PC-9 (cell line): ENCODE measurements around the gene ANKRD35. TPM values are rescaled to one million over a fixed set of nuclear protein-coding genes. Genes with fewer than 3 reads are reported as not detected.

Source experiments
- BruUV-seq: library from RNA; stranded (reverse); fragments of 400-500 nt; replicated peaks from 2 replicates; lab custom pipeline; 2021; lab: Mats Ljungman, UMichigan
- CTCF ChIA-PET: fragments of 300-600 bp; sonication (Branson Sonifier 250); formaldehyde crosslinking; loops from one replicate; lab custom pipeline; 2022; ENCODE audit warnings: antibody characterized with exemption; lab: Charles Lee
- POLR2A ChIA-PET: fragments of 300-600 bp; sonication (Branson Sonifier 250); formaldehyde crosslinking; loops from one replicate; lab custom pipeline; 2022; ENCODE audit warnings: antibody characterized with exemption; ENCODE audit not compliant: unreplicated experiment; lab: Charles Lee
- DNase-seq, 2 experiments: peaks; one replicate each; pipeline versions ENCODE4 v3.0.0 to v3.0.0-alpha.2; 2015 to 2022; ENCODE audit warnings: mixed read lengths in 1 of 2
- H2AFZ ChIP-seq: fragments of 200-600 bp; sonication (generic); 2 replicates; pipeline ENCODE4 v1.8.1; 2017; ENCODE audit warnings: antibody characterized with exemption
- H3F3A ChIP-seq: fragments of 200-600 bp; sonication (generic); 2 replicates; pipeline ENCODE4 v1.8.1; 2017; ENCODE audit warnings: antibody characterized with exemption, mild to moderate bottlenecking, low read depth; ENCODE audit not compliant: insufficient read depth
- H3K27ac ChIP-seq: fragments of 200-600 bp; sonication (generic); 2 replicates; pipeline ENCODE4 v1.6.1; 2016; ENCODE audit warnings: mixed run types
- H3K27me3 ChIP-seq: fragments of 200-600 bp; sonication (generic); 2 replicates; pipeline ENCODE4 v1.6.1; 2016; ENCODE audit warnings: low read depth, mixed run types; ENCODE audit not compliant: insufficient read depth
- H3K36me3 ChIP-seq: fragments of 200-600 bp; sonication (generic); 2 replicates; pipeline ENCODE4 v1.6.1; 2016; ENCODE audit warnings: low read depth, mixed run types
- H3K4me1 ChIP-seq: fragments of 200-600 bp; sonication (generic); replicated peaks from 2 replicates; pipeline ENCODE4 v1.6.1; 2016; ENCODE audit warnings: mixed run types; ENCODE audit not compliant: insufficient read depth
- H3K4me2 ChIP-seq: fragments of 200-600 bp; sonication (generic); 2 replicates; pipeline ENCODE4 v1.6.1; 2017; ENCODE audit warnings: mixed run types
- H3K4me3 ChIP-seq: fragments of 200-600 bp; sonication (generic); 2 replicates; pipeline ENCODE4 v1.6.1; 2016; ENCODE audit warnings: mixed run types
- H3K79me2 ChIP-seq: fragments of 200-600 bp; sonication (generic); 2 replicates; pipeline ENCODE4 v1.6.1; 2017; ENCODE audit warnings: low read depth, mixed run types
- H3K9me2 ChIP-seq: fragments of 200-600 bp; sonication (generic); 2 replicates; pipeline ENCODE4 v1.8.1; 2017; ENCODE audit warnings: mild to moderate bottlenecking; ENCODE audit not compliant: insufficient read depth
- H3K9me3 ChIP-seq: fragments of 200-600 bp; sonication (generic); 2 replicates; pipeline ENCODE4 v1.8.1; 2016; ENCODE audit warnings: low read depth; ENCODE audit not compliant: insufficient read depth
- H4K20me1 ChIP-seq: fragments of 200-600 bp; sonication (generic); 2 replicates; pipeline ENCODE4 v1.8.1; 2017; ENCODE audit not compliant: insufficient read depth
- CTCF ChIP-seq: fragments of 200-600 bp; sonication (generic); conservative IDR thresholded peaks from 2 replicates; pipeline ENCODE4 v1.6.1; 2017; ENCODE audit warnings: mixed run types, antibody characterized with exemption, mild to moderate bottlenecking, moderate library complexity
- EZH2 ChIP-seq: fragments of 200-600 bp; sonication (generic); IDR thresholded peaks from 2 replicates; pipeline ENCODE4 v1.8.0; 2017; ENCODE audit warnings: antibody characterized with exemption, low read depth
- intact Hi-C: fragments of 100-400 bp; cut with micrococcal nuclease; formaldehyde crosslinking; loops from one replicate; pipeline ENCODE4 v1.10.0; 2022; ENCODE audit not compliant: unreplicated experiment
- total RNA-seq: library from RNA; stranded (reverse); gene quantifications from 2 replicates; pipeline ENCODE4 v1.2.3, GENCODE V29; 2021

Gene ANKRD35
- total RNA-seq, 1 experiment from 2014 or later: 1.2 TPM

GRCh38 chr1:145908653-145909052 lies 23.0 kb upstream of the ANKRD35 start:
- no peak for DNase-seq
- Histone ChIP-seq H3K27me3 (no peaks in the 10 kb centered on the region), H3K27ac (no peak overlapping the region), H3K4me3 (no peak overlapping the region), H3K36me3 (peaks cover 7% of the 10 kb centered on the region; the same call in 1 of the 2 replicates), H2AFZ (no peak overlapping the region), H3K4me1 (0 out of 2 replicates have a peak, but pooled peaks cover 3% of the 10 kb centered on the region), H3K9me3 (no peaks in the 10 kb centered on the region), H4K20me1 (no peaks in the 10 kb centered on the region), H3K9me2 (no peaks in the 10 kb centered on the region), H3K4me2 (no peak overlapping the region), H3F3A (no peaks in the 10 kb centered on the region; the same call in 1 of the 2 replicates), H3K79me2 (no peaks in the 10 kb centered on the region)
- ChIA-PET CTCF (interaction anchor here (0.6 to 3.9 kb wide), 3 partner anchors 17 to 130 kb away, joined by 4 to 24 read pairs (median 12); partner anchors contain the start of gene NUDT17), POLR2A (no interaction called here)
- TF ChIP-seq CTCF: no peak
- TF ChIP-seq EZH2: no peak
- BruUV-seq: no TSS peak
- intact Hi-C loops: no loop called here

GRCh38 chr1:145906954-145907753 lies 21.5 kb upstream of the ANKRD35 start:
- intact Hi-C loops: no loop called here
- ChIA-PET CTCF (interaction anchor here (0.6 kb wide), 2 partner anchors 10 to 11 kb away, joined by 5 to 8 read pairs; no protein-coding TSS in a partner anchor), POLR2A (no interaction called here)
- Histone ChIP-seq H3K9me3 (no peaks in the 10 kb centered on the region), H3K27ac (no peak overlapping the region), H2AFZ (no peak overlapping the region), H3K4me2 (no peak overlapping the region), H3K79me2 (no peaks in the 10 kb centered on the region), H3K4me3 (no peak overlapping the region), H3K4me1 (0 out of 2 replicates have a peak, but pooled peaks cover 3% of the 10 kb centered on the region), H3K9me2 (no peaks in the 10 kb centered on the region), H4K20me1 (no peaks in the 10 kb centered on the region), H3F3A (no peaks in the 10 kb centered on the region; the same call in 1 of the 2 replicates), H3K36me3 (peaks cover 7% of the 10 kb centered on the region; the same call in 1 of the 2 replicates), H3K27me3 (no peaks in the 10 kb centered on the region)
- TF ChIP-seq CTCF (no peak), EZH2 (no peak)
- DNase-seq: no peak
- BruUV-seq: no TSS peak

GRCh38 chr1:145901312-145902021 lies 15.8 kb upstream of the ANKRD35 start:
- H3K9me3 ChIP-seq: no peaks in the 10 kb centered on the region
- H3K9me2 ChIP-seq: no peaks in the 10 kb centered on the region
- TF ChIP-seq CTCF (no peak), EZH2 (no peak)
- no peak overlapping the region for H3K27ac ChIP-seq
- no peaks in the 10 kb centered on the region for H3F3A ChIP-seq
- no peaks in the 10 kb centered on the region for H3K79me2 ChIP-seq
- no peak overlapping the region for H3K4me3 ChIP-seq
- CTCF ChIA-PET: no interaction called here
- intact Hi-C loops: no loop called here
- H3K4me2 ChIP-seq: no peak overlapping the region
- H2AFZ ChIP-seq: no peak overlapping the region
- no peaks in the 10 kb centered on the region for H3K36me3 ChIP-seq
- H4K20me1 ChIP-seq: no peaks in the 10 kb centered on the region
- BruUV-seq: no TSS peak
- no peaks in the 10 kb centered on the region for H3K4me1 ChIP-seq
- POLR2A ChIA-PET: no interaction called here
- H3K27me3 ChIP-seq: no peaks in the 10 kb centered on the region
- DNase-seq: no peak
